Esophagus squamous epithelium (tissue), 5 donors: Measurements from ENCODE around the gene DNM3. TPM values are rescaled to one million over a fixed set of nuclear protein-coding genes. Genes with fewer than 3 reads are reported as not detected.

Source experiments
- DNase-seq: peaks from one replicate; lab custom pipeline; 2025; lab: John Stamatoyannopoulos, UW
- H3K27ac ChIP-seq, 4 donors: fragments of 200-600 bp; sonication (generic); one replicate each; pipeline ENCODE4 v1.5.1; 2016 to 2019; ENCODE audit warnings: mild to moderate bottlenecking in 1 of 4
- H3K27me3 ChIP-seq, 4 donors: fragments of 200-600 bp; sonication (generic); 1 replicate in 3 of 4; 2 replicates in 1 of 4; pipeline versions ENCODE4 v1.5.1 to v1.6.0; 2017 to 2021; ENCODE audit warnings: antibody characterized with exemption in 1 of 4
- H3K36me3 ChIP-seq, 3 donors: fragments of 200-600 bp; sonication (generic); one replicate each; pipeline ENCODE4 v1.5.1; 2016 to 2019
- H3K4me1 ChIP-seq, 3 donors: fragments of 200-600 bp; sonication (generic); one replicate each; pipeline ENCODE4 v1.5.1; 2017 to 2019
- H3K4me3 ChIP-seq, 4 donors: fragments of 200-600 bp; sonication (generic); 1 replicate in 3 of 4; 2 replicates in 1 of 4; pipeline ENCODE4 v1.5.1; 2016 to 2019; ENCODE audit warnings: mild to moderate bottlenecking in 2 of 4, moderate library complexity in 1 of 4
- H3K9me3 ChIP-seq, 3 donors: fragments of 200-600 bp; sonication (generic); one replicate each; pipeline ENCODE4 v1.5.1; 2016 to 2019
- CTCF ChIP-seq, 6 experiments: fragments of 450-650 bp in 4 of 6; fragments of 200-600 bp in 2 of 6; sonication (generic) in 2 of 6; IDR thresholded peaks; one replicate each; pipeline ENCODE4 v1.5.1; 2016 to 2019; ENCODE audit warnings: antibody characterized with exemption in 6 of 6, mild to moderate bottlenecking in 4 of 6, moderate library complexity in 4 of 6
- POLR2A ChIP-seq, 4 donors: fragments of 450-650 bp; IDR thresholded peaks; one replicate each; pipeline ENCODE4 v1.6.1; 2017; ENCODE audit warnings: antibody characterized with exemption in 4 of 4, mild to moderate bottlenecking in 4 of 4, moderate library complexity in 3 of 4
- WGBS, 2 donors: methylation state at CpG; one replicate each; pipeline ENCODE4 v1.1.5; 2018; 5-methylcytosine and 5-hydroxymethylcytosine counted together
- intact Hi-C: fragments of 100-400 bp; cut with DNase I; formaldehyde crosslinking; loops from one replicate; pipeline ENCODE4 v1.15.0; 2022
- total RNA-seq, 4 donors: library from RNA; depleted of rRNA; stranded (reverse); fragments of >200 nt; gene quantifications; one replicate each; pipeline ENCODE4 v1.1.0, GENCODE V29; 2016
- donor health status: DM: yes; HTN: yes; CAD: no.

The DNM3 gene
- total RNA-seq, 4 donors from 2014 or later: 0.91 to 3.2 (median 1.8) TPM

DNA sequence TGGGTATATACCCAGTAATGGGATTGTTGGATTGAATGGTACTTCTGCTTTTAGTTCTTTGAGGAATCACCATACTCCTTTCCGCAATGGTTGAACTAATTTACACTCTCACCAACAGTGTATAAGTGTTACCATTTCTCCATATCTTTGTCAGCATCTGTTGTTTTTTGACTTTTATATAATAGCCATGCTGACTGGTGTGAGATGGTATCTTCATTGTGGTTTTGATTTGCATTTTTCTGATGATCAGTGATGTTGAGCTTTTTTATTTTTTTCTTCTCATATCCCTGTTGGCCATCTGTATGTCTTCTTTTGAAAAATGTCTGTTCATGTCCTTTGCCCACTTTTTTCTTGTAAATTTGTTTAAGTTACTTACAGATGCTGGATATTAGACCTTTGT lies 14.1 kb downstream of the DNM3 start:
- no peaks in the 10 kb centered on the region for H3K4me1 ChIP-seq
- H3K27ac ChIP-seq: no peak overlapping the region
- no peak overlapping the region for H3K4me3 ChIP-seq
- no peaks in the 10 kb centered on the region for H3K27me3 ChIP-seq
- DNase-seq: no peak
- H3K36me3 ChIP-seq: no peaks in the 10 kb centered on the region
- no peaks in the 10 kb centered on the region for H3K9me3 ChIP-seq
- TF ChIP-seq CTCF (IDR thresholded peaks at IDR 0.05) (no peak), POLR2A (IDR thresholded peaks at IDR 0.05) (no peak)
- intact Hi-C loops: no loop called here
- WGBS, 2 donors: 97 to 100% methylated on average over 1 of the region's 1 CpG

DNA sequence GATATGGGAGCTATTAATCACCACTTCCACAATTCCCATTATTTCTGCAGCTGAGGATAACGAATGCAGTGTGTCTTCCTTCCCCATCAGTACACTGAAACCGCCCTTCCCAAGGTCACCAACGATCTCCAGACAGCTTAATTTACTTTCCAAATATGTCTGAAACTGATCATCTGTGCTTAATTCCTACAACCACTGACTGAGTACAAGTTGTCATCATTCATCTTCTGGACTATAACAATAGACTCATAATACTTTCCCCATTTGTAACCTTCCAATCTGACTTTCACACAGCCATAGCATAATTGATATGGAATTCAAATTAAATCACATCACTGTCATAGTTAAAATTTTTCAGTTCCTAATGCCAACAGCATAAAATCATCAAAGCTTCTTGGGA lies 17.4 kb downstream of the DNM3 start:
- no peaks in the 10 kb centered on the region for H3K36me3 ChIP-seq
- H3K9me3 ChIP-seq: no peaks in the 10 kb centered on the region
- H3K4me3 ChIP-seq: no peak overlapping the region
- H3K4me1 ChIP-seq: no peaks in the 10 kb centered on the region
- DNase-seq: no peak
- intact Hi-C loops: no loop called here
- H3K27me3 ChIP-seq: no peaks in the 10 kb centered on the region
- H3K27ac ChIP-seq: no peak overlapping the region
- no peak for TF ChIP-seq POLR2A (IDR thresholded peaks at IDR 0.05)
- 54 to 63% methylated on average over 3 of the region's 3 CpGs for WGBS, 2 donors

DNA sequence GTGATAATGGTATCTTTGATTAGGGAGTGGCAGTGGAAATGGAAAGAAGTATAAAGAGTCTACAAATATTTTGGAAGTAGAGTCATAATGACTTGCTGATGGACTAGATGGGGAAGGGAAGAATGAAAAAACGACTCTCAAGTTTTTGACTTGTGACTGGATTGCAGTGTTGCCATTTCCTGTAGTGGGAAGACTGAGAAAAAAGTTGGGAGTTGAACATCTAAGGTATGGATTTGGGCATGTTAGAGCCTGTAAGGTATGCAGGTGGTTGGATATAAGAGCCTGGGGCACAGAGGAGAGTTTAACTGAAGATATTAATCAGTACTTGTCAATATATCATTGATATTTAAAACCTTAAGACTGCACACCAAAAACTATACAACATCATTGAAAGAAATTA lies 19.4 kb downstream of the DNM3 start:
- 39 to 40% methylated on average over 1 of the region's 1 CpG for WGBS, 2 donors

DNA sequence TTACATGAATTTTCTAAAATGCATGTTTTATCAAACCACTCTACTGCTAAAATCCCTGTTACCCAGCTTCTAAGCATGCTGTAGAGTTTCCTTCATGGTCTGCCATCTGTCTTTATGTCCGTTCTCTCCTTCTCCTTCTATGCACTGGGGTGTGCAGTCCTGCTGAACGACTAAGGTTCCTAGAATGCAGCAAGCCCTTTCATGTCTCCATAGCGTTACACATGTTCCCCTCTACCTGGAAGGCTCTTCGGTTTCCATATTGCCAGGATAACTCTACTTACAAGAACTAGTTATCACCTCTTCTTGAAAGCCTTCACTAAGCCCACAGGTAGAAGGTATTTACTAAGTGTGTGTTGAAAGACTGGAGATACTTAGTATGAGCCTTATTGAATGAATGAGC lies 22.2 kb downstream of the DNM3 start:
- Histone ChIP-seq H3K4me3 (no peak overlapping the region), H3K36me3 (no peaks in the 10 kb centered on the region), H3K4me1 (no peaks in the 10 kb centered on the region), H3K9me3 (no peaks in the 10 kb centered on the region), H3K27me3 (no peaks in the 10 kb centered on the region), H3K27ac (no peak overlapping the region)
- WGBS, 2 donors: 65 to 82% methylated on average over 4 of the region's 4 CpGs
- TF ChIP-seq POLR2A (IDR thresholded peaks at IDR 0.05) (no peak), CTCF (IDR thresholded peaks at IDR 0.05) (no peak)
- DNase-seq: no peak
- intact Hi-C loops: no loop called here

More for the DNA sequence above, 19.4 kb downstream of the DNM3 start:
- TF ChIP-seq CTCF (IDR thresholded peaks at IDR 0.05): no peak
- TF ChIP-seq POLR2A (IDR thresholded peaks at IDR 0.05): no peak
- Histone ChIP-seq H3K4me1 (no peaks in the 10 kb centered on the region), H3K4me3 (no peak overlapping the region), H3K36me3 (no peaks in the 10 kb centered on the region), H3K27ac (no peak overlapping the region), H3K27me3 (no peaks in the 10 kb centered on the region), H3K9me3 (no peaks in the 10 kb centered on the region)
- DNase-seq: no peak
- intact Hi-C loops: no loop called here

GRCh38 chr1:171864308-171864707 lies 23.0 kb downstream of the DNM3 start:
- no peaks in the 10 kb centered on the region for H3K9me3 ChIP-seq
- DNase-seq: no peak
- no peaks in the 10 kb centered on the region for H3K4me1 ChIP-seq
- no peak overlapping the region for H3K27ac ChIP-seq
- H3K4me3 ChIP-seq: no peak overlapping the region
- H3K36me3 ChIP-seq: no peaks in the 10 kb centered on the region
- intact Hi-C loops: no loop called here
- no peaks in the 10 kb centered on the region for H3K27me3 ChIP-seq
- TF ChIP-seq POLR2A (IDR thresholded peaks at IDR 0.05) (no peak), CTCF (IDR thresholded peaks at IDR 0.05) (no peak)

- 65 to 67% methylated on average over 6 of the region's 6 CpGs for WGBS, 2 donors
- Histone ChIP-seq H3K9me3 (no peaks in the 10 kb centered on the region), H3K4me3 (no peak overlapping the region), H3K27ac (no peak overlapping the region), H3K36me3 (no peaks in the 10 kb centered on the region), H3K27me3 (no peaks in the 10 kb centered on the region), H3K4me1 (no peaks in the 10 kb centered on the region)
- intact Hi-C loops: no loop called here
- no peak for TF ChIP-seq POLR2A (IDR thresholded peaks at IDR 0.05)
- no peak for DNase-seq
These were observed 23.8 kb downstream of the DNM3 start for GRCh38 chr1:171865106-171865505.
